Right lobe of liver (tissue), 6 donors: ENCODE data around the gene MYO18A. TPM values are rescaled to one million over a fixed set of nuclear protein-coding genes. Genes with fewer than 3 reads are reported as not detected.

ENCODE experiments used
- ATAC-seq, 4 donors: fragments of 200-7000 bp; cut with Tn5 transposase; one replicate each; pipeline ENCODE4 v1.9.1; 2020; ENCODE audit warnings: mild to moderate bottlenecking in 4 of 4, moderate library complexity in 4 of 4
- DNase-seq, 3 donors: peaks; one replicate each; pipeline ENCODE4 v3.0.0-alpha.2; 2020
- H3K27ac ChIP-seq, 3 donors: fragments of 200-600 bp; one replicate each; pipeline ENCODE4 v1.8.0; 2022
- H3K27me3 ChIP-seq, 2 donors: fragments of 200-600 bp; one replicate each; pipeline ENCODE4 v1.8.0; 2022
- H3K36me3 ChIP-seq, 4 donors: fragments of 200-600 bp; sonication (generic) in 1 of 4; one replicate each; pipeline versions ENCODE4 v1.5.1 to v1.8.0; 2017 to 2022; ENCODE audit warnings: control low read depth in 1 of 4
- H3K4me1 ChIP-seq, 4 donors: fragments of 200-600 bp; sonication (generic) in 1 of 4; one replicate each; pipeline versions ENCODE4 v1.5.1 to v1.8.0; 2017 to 2022; ENCODE audit warnings: control low read depth in 1 of 4
- H3K4me3 ChIP-seq, 3 donors: fragments of 200-600 bp; one replicate each; pipeline ENCODE4 v1.8.0; 2022
- H3K9me3 ChIP-seq, 4 donors: fragments of 200-600 bp; sonication (generic) in 1 of 4; one replicate each; pipeline versions ENCODE4 v1.5.1 to v1.8.0; 2017 to 2022; ENCODE audit warnings: control low read depth in 1 of 4
- POLR2A ChIP-seq: fragments of 450-650 bp; IDR thresholded peaks from one replicate; pipeline ENCODE4 v1.6.1; 2017; ENCODE audit warnings: antibody characterized with exemption, mild to moderate bottlenecking
- WGBS: methylation state at CpG from one replicate; pipeline ENCODE4 v1.1.6; 2018; ENCODE audit warnings: low coverage, low lambda C conversion rate; ENCODE audit not compliant: insufficient coverage; ENCODE audit errors: missing lambda C conversion rate; 5-methylcytosine and 5-hydroxymethylcytosine counted together
- intact Hi-C, 2 donors: fragments of 100-400 bp; cut with DNase I; formaldehyde crosslinking; loops; one replicate each; pipeline versions ENCODE4 v1.11.2 to v1.14.1; 2022
- total RNA-seq, 6 experiments: library from RNA; depleted of rRNA in 2 of 6; stranded (reverse); fragments of >200 nt in 2 of 6; fragmentation: NEBNext Ultra II Directional in 3 of 6; extraction: Animal tissue kit (Norgen Biotek cat#: 25700) in 3 of 6; gene quantifications; one replicate each; pipeline versions ENCODE4 v1.1.0 to v1.2.4, GENCODE V29; 2016 to 2023
- TF ChIP-seq, protein P1 (sequence below), 4 donors: fragments of 200-600 bp in 3 of 4; fragments of 450-650 bp in 1 of 4; IDR thresholded peaks; one replicate each; pipeline versions ENCODE4 v1.5.1 to v1.8.0; 2016 to 2022; ENCODE audit warnings: antibody characterized with exemption in 4 of 4, mild to moderate bottlenecking in 2 of 4
- donor health status: DM: no; HTN: yes; CAD: no.
- donor health status: DM: no; HTN: no; CAD: no.
- donor health status: DM: no; HTN: no; CAD: no.
- donor health status: DM: no; HTN: yes; CAD: no.
- donor health status: DM: no; HTN: yes; CAD: no.

The MYO18A gene
- total RNA-seq, 6 experiments from 2014 or later, result 50.1 to 98.2 (median 81.8) TPM

- WGBS, result 84% methylated on average over 11 of the region's 11 CpGs
- TF ChIP-seq, protein P1, sequence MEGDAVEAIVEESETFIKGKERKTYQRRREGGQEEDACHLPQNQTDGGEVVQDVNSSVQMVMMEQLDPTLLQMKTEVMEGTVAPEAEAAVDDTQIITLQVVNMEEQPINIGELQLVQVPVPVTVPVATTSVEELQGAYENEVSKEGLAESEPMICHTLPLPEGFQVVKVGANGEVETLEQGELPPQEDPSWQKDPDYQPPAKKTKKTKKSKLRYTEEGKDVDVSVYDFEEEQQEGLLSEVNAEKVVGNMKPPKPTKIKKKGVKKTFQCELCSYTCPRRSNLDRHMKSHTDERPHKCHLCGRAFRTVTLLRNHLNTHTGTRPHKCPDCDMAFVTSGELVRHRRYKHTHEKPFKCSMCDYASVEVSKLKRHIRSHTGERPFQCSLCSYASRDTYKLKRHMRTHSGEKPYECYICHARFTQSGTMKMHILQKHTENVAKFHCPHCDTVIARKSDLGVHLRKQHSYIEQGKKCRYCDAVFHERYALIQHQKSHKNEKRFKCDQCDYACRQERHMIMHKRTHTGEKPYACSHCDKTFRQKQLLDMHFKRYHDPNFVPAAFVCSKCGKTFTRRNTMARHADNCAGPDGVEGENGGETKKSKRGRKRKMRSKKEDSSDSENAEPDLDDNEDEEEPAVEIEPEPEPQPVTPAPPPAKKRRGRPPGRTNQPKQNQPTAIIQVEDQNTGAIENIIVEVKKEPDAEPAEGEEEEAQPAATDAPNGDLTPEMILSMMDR (IDR thresholded peaks at IDR 0.05), result no peak
- TF ChIP-seq POLR2A, result no peak
- DNase-seq (no peak), ATAC-seq (no peak)
- peaks cover 0 to 70% (median 10%) of the 10 kb centered on the region in 4 donors for H3K36me3 ChIP-seq
- peaks cover 0 to 59% (median 13%) of the 10 kb centered on the region in 4 donors for H3K4me1 ChIP-seq
- H3K27ac ChIP-seq, result no peak overlapping the region
- H3K4me3 ChIP-seq, result no peak overlapping the region
- intact Hi-C loops, result loop anchor here in 1 of 2 donors (5.0 kb wide), 1 partner anchor 58 kb away; no protein-coding TSS in a partner anchor
- no peaks in the 10 kb centered on the region for H3K27me3 ChIP-seq
- H3K9me3 ChIP-seq, result no peaks in the 10 kb centered on the region
Observed at GRCh38 chr17:29049541-29050145, 130.6 kb downstream of the MYO18A start.

GRCh38 chr17:29048440-29049368 is 131.5 kb downstream of the MYO18A start:
- WGBS, result 66% methylated on average over 6 of the region's 10 CpGs
- H3K27me3 ChIP-seq, result no peaks in the 10 kb centered on the region
- TF ChIP-seq, protein P1 (IDR thresholded peaks at IDR 0.05), result no peak
- TF ChIP-seq POLR2A, result no peak
- intact Hi-C loops, result loop anchor here in 1 of 2 donors (5.0 kb wide), 1 partner anchor 59 kb away; no protein-coding TSS in a partner anchor
- peaks cover 0 to 59% (median 13%) of the 10 kb centered on the region in 4 donors for H3K4me1 ChIP-seq
- no peaks in the 10 kb centered on the region for H3K9me3 ChIP-seq
- ATAC-seq (no peak), DNase-seq (no peak)
- no peak overlapping the region for H3K27ac ChIP-seq
- H3K36me3 ChIP-seq, result peaks cover 0 to 60% (median 5%) of the 10 kb centered on the region in 4 donors
- H3K4me3 ChIP-seq, result no peak overlapping the region

DNA sequence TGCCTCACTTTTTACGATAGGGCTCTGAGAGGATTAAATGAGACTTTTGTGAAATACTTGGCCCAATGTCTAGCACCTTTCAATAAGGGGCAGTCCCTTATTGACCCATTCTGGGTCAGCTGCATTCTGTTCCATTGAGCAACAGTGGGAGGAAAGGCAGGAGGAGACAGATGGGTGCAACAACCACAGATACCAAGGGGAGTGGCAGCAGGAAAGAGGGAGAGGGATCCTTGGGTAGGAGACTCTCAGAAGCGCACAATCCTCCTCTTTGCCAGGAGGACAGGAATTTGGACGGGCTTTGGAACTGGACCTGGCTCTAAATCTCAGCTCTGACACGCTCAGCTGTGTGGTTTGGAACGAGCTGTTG is 133.7 kb downstream of the MYO18A start:
- TF ChIP-seq, protein P1 (IDR thresholded peaks at IDR 0.05), result no peak
- no peak for TF ChIP-seq POLR2A
- ATAC-seq (peak; percentile 41 to 71 (median 52)), DNase-seq (peak in 2 of 3 donors; percentile 60 to 84)
- WGBS, result 38% methylated on average over 4 of the region's 5 CpGs
- Histone ChIP-seq H3K27me3 (no peaks in the 10 kb centered on the region), H3K36me3 (peaks cover 0 to 41% (median 0%) of the 10 kb centered on the region in 4 donors), H3K9me3 (no peaks in the 10 kb centered on the region), H3K4me3 (peak overlapping the region; percentile 1 to 84 (median 75)), H3K27ac (peak overlapping the region in 2 of 3 donors; percentile 72 to 86), H3K4me1 (peaks cover 0 to 65% (median 18%) of the 10 kb centered on the region in 4 donors)
- intact Hi-C loops, result loop anchor here in 1 of 2 donors (5.0 kb wide), 1 partner anchor 61 kb away; no protein-coding TSS in a partner anchor

DNA sequence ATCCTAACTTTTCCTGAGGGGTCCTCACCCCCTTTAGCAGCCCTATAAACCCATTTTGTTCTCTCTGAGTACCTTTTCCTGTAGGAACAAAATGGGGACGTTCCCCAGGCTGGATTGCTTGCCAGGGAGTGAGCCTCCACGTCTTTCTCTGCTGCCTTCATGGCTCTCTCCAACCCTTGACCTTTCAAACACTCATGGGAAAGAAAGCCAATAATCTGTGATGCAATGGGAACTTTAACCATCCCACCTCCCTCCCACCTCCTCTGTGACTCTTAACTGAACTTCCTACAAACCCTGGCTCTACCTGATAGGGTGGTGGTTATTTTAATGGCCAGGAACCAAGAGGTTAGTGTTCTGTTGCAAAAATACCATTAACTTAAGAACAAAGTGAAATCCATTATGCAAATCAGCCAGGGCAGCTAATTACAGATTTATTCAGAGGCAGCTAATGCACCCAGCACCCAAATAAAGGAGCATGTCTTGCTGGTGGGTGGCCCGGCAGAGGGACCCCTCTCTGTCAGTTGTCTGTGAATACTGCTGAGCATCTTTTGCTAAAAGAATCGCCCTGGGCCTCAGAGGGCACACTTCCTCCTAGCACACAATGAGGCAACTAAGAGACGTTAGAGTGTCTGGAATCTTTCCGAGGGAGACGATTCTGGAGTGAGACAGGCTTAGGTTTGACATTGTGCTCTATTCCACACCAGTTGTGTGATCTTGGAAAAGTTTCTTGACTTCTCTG is 134.3 kb downstream of the MYO18A start:
- Histone ChIP-seq H3K36me3 (peaks cover 0 to 36% (median 0%) of the 10 kb centered on the region in 4 donors), H3K27ac (peak overlapping the region in 2 of 3 donors; percentile 72 to 86), H3K4me1 (peaks cover 0 to 60% (median 18%) of the 10 kb centered on the region in 4 donors), H3K9me3 (no peaks in the 10 kb centered on the region), H3K4me3 (peak overlapping the region; percentile 1 to 84 (median 75)), H3K27me3 (no peaks in the 10 kb centered on the region)
- TF ChIP-seq POLR2A, result no peak
- TF ChIP-seq, protein P1 (IDR thresholded peaks at IDR 0.05), result no peak
- intact Hi-C loops, result loop anchor here in 1 of 2 donors (5.0 kb wide), 1 partner anchor 61 kb away; no protein-coding TSS in a partner anchor
- DNase-seq, result peak in 2 of 3 donors; percentile 36 to 72
- ATAC-seq, result peak; percentile 59 to 79 (median 66)
- WGBS, result 11% methylated on average over 6 of the region's 7 CpGs
